Heart right ventricle (tissue), 16 donors: ENCODE data around the gene GPAT3. TPM values are rescaled to one million over a fixed set of nuclear protein-coding genes. Genes with fewer than 3 reads are reported as not detected.

Source experiments
- ATAC-seq, 8 donors: fragments of 200-7000 bp; cut with Tn5 transposase; one replicate each; pipeline ENCODE4 v1.9.1; 2020; ENCODE audit warnings: mild to moderate bottlenecking in 8 of 8, moderate library complexity in 8 of 8, moderate number of reproducible peaks in 1 of 8
- DNase-seq, 2 donors: peaks; one replicate each; pipeline ENCODE4 v3.0.0-alpha.2; 2020
- H3K27ac ChIP-seq, 10 donors: fragments of 200-600 bp; sonication (generic) in 2 of 10; one replicate each; pipeline versions ENCODE4 v1.5.0 to v1.8.0; 2020 to 2022; ENCODE audit warnings: mild to moderate bottlenecking in 3 of 10
- H3K27me3 ChIP-seq, 7 donors: fragments of 200-600 bp; one replicate each; pipeline ENCODE4 v1.8.0; 2021 to 2022; ENCODE audit warnings: mild to moderate bottlenecking in 2 of 7
- H3K36me3 ChIP-seq, 9 donors: fragments of 200-600 bp; sonication (generic) in 1 of 9; one replicate each; pipeline versions ENCODE4 v1.5.0 to v1.8.0; 2020 to 2022; ENCODE audit warnings: mild to moderate bottlenecking in 2 of 9
- H3K4me1 ChIP-seq, 9 donors: fragments of 200-600 bp; sonication (generic) in 1 of 9; one replicate each; pipeline versions ENCODE4 v1.5.0 to v1.8.0; 2020 to 2022; ENCODE audit warnings: mild to moderate bottlenecking in 4 of 9
- H3K4me3 ChIP-seq, 10 donors: fragments of 200-600 bp; sonication (generic) in 2 of 10; one replicate each; pipeline versions ENCODE4 v1.5.0 to v1.8.0; 2020 to 2022; ENCODE audit warnings: mild to moderate bottlenecking in 7 of 10, moderate library complexity in 2 of 10
- H3K9me3 ChIP-seq, 11 donors: fragments of 200-600 bp in 10 of 11; sonication (generic) in 2 of 11; one replicate each; pipeline versions ENCODE4 v1.5.0 to v1.8.0; 2013 to 2022; ENCODE audit warnings: mild to moderate bottlenecking in 2 of 11, control low read depth in 1 of 11, moderate library complexity in 1 of 11
- WGBS, 2 donors: extraction: QIAGEN DNeasy Blood & Tissue Kit; methylation state at CpG; one replicate each; pipeline ENCODE4 v1.1.7; 2013; ENCODE audit warnings: inconsistent platforms in 1 of 2; 5-methylcytosine and 5-hydroxymethylcytosine counted together
- intact Hi-C, 10 donors: fragments of 100-400 bp; cut with DNase I; formaldehyde crosslinking; loops; one replicate each; pipeline versions ENCODE4 v1.11.1 to v1.14.2; 2022
- polyA plus RNA-seq, 2 donors: library from polyadenylated mRNA; stranded (reverse); fragments of 200-250 nt; gene quantifications; one replicate each; pipeline ENCODE4 v1.2.3, GENCODE V29; 2013
- total RNA-seq, 10 donors: library from RNA; stranded (reverse); fragmentation: NEBNext Ultra II Directional in 3 of 10; extraction: Animal tissue kit (Norgen Biotek cat#: 25700) in 3 of 10; gene quantifications; one replicate each; pipeline versions ENCODE4 v1.2.1 to v1.2.4, GENCODE V29; 2021 to 2023
- TF ChIP-seq, protein P1 (sequence below), 9 donors: fragments of 200-600 bp; sonication (generic) in 2 of 9; IDR thresholded peaks; one replicate each; pipeline versions ENCODE4 v1.5.0 to v1.8.0; 2021 to 2022; ENCODE audit warnings: antibody characterized with exemption in 9 of 9, mild to moderate bottlenecking in 5 of 9, moderate library complexity in 1 of 9
- donor health status: Arrhythmogenic right ventricular cardiomyopathy.
- donor health status: ischemic (EF 13 %, LVEDD 7.1; RV severe dilation, severe dysfunction).
- donor health status: healthy with polysubstance abuse.
- donor health status: DM: no; HTN: yes; CAD: no.
- donor health status: DM: no; HTN: no; CAD: no.
- donor health status: ischemic (EF 25% LVEDD 6.9; RV normal size, moderate dysfunction).
- donor health status: ischemic (EF 25% LVEDD 5.7; RV mildly dilated, moderate dysfunction).
- donor health status: healthy.
- donor health status: DM: yes; HTN: yes; CAD: no.
- donor health status: Ischemic cardiomyopathy.
- donor health status: ischemic (EF 35%, LVEDD 5.7; RV mildly dilated, moderate dysfunction).
- donor health status: nonischemic (EF 11% LVEDD 7.7; RV severe dilation, severe dysfunction).
- donor health status: DM: yes; HTN: yes; CAD: no.
- donor health status: PGD.
- donor health status: ischemic (EF 29% LVEDD 5.4; RV normal size, mild dysfunction).
- donor health status: nonischemic (EF 23%, LVEDD 6.1; RV moderate dilation, normal function).

Gene GPAT3
- total and polyA plus RNA-seq, 12 donors = 22.2 to 82.6 (median 48.8) TPM

GRCh38 chr4:83558680-83559079 lies 22.8 kb downstream of the GPAT3 start:
- intact Hi-C loops = no loop called here
- Histone ChIP-seq H3K27me3 (no peaks in the 10 kb centered on the region), H3K9me3 (no peaks in the 10 kb centered on the region), H3K27ac (peak overlapping the region in 1 of 10 donors; percentile 70), H3K4me1 (peaks cover 0 to 54% (median 25%) of the 10 kb centered on the region in 9 donors), H3K4me3 (no peak overlapping the region), H3K36me3 (no peaks in the 10 kb centered on the region)
- WGBS, 2 donors = 77 to 92% methylated on average over 1 of the region's 1 CpG
- ATAC-seq = no peak
- no peak for DNase-seq
- TF ChIP-seq, protein P1, sequence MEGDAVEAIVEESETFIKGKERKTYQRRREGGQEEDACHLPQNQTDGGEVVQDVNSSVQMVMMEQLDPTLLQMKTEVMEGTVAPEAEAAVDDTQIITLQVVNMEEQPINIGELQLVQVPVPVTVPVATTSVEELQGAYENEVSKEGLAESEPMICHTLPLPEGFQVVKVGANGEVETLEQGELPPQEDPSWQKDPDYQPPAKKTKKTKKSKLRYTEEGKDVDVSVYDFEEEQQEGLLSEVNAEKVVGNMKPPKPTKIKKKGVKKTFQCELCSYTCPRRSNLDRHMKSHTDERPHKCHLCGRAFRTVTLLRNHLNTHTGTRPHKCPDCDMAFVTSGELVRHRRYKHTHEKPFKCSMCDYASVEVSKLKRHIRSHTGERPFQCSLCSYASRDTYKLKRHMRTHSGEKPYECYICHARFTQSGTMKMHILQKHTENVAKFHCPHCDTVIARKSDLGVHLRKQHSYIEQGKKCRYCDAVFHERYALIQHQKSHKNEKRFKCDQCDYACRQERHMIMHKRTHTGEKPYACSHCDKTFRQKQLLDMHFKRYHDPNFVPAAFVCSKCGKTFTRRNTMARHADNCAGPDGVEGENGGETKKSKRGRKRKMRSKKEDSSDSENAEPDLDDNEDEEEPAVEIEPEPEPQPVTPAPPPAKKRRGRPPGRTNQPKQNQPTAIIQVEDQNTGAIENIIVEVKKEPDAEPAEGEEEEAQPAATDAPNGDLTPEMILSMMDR (IDR thresholded peaks at IDR 0.05) = no peak

DNA sequence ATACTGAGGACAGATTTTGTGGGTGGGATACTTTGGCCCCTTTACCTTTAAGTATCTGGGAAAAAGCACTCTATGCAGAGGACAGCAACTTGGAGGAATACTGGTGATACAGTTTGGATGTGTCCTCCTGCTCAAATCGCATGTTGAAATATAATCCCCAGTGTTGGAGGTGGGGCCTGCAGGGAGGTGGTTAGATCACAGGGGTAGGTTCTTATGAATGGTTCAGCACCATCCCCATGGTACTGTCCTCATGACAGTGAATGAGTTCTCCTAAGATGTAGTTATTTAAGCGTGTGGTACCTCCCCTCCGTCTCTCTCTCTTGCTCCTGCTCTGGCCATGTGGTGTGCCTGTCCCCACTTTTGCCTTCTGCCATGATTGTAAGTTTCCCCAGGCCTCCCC lies 24.6 kb downstream of the GPAT3 start:
- DNase-seq (no peak), ATAC-seq (peak in 2 of 8 donors; percentile 12 to 46)
- intact Hi-C loops = no loop called here
- peak overlapping the region in 1 of 10 donors; percentile 43 for H3K27ac ChIP-seq
- H3K4me3 ChIP-seq = no peak overlapping the region
- no peaks in the 10 kb centered on the region for H3K27me3 ChIP-seq
- peaks cover 0 to 9% (median 0%) of the 10 kb centered on the region in 9 donors for H3K36me3 ChIP-seq
- H3K9me3 ChIP-seq = no peaks in the 10 kb centered on the region
- H3K4me1 ChIP-seq = peaks cover 0 to 54% (median 14%) of the 10 kb centered on the region in 9 donors
- TF ChIP-seq, protein P1 (IDR thresholded peaks at IDR 0.05) = no peak
- 71 to 75% methylated on average over 3 of the region's 3 CpGs for WGBS, 2 donors

DNA sequence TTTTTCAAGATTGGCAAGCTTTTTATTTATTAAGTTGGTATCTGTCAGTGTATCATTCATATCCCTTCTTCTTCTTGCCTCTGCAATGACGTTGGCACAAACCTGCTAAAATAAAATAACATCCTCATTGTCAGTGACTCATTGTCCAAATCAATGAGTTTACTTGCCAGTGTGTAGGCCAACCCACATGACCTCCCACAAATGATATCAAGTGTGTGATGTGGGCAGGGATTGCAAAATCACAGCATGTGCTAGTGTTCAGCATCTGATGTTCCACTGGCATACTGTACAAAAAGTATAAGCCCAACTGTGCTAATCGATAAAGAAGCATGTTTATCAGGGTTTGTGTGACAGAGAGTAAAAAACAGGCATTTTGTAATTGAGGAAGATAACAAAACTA lies 25.5 kb downstream of the GPAT3 start:
- Histone ChIP-seq H3K27ac (peak overlapping the region in 2 of 10 donors; percentile 23 to 55), H3K4me1 (peaks cover 0 to 46% (median 13%) of the 10 kb centered on the region in 9 donors), H3K9me3 (no peaks in the 10 kb centered on the region), H3K4me3 (no peak overlapping the region), H3K27me3 (no peaks in the 10 kb centered on the region), H3K36me3 (peaks cover 0 to 9% (median 0%) of the 10 kb centered on the region in 9 donors)
- ATAC-seq (peak in 6 of 8 donors; percentile 36 to 96 (median 81)), DNase-seq (no peak)
- WGBS, 2 donors = 40 to 42% methylated on average over 2 of the region's 2 CpGs
- TF ChIP-seq, protein P1 (IDR thresholded peaks at IDR 0.05) = no peak
- intact Hi-C loops = no loop called here

DNA sequence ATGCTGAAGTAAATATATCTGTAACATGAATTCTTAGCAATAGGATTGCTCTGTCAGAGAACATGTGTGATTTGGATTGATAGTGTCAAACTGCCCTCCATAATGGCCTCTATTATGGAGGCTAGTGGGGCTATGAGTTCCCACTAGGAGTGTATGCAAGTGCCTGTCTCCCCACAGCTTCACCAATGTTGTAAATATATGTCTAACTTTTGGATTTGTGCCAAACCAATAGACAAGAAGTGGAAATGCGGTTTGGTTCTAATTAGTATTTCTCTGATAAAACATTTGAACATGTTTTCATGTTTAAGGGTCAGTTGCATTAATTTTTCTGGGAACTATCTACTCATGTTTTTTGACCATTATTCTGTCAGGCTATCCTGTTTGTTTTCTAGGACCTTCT lies 28.1 kb downstream of the GPAT3 start:
- DNase-seq (no peak), ATAC-seq (no peak)
- WGBS, 2 donors = 75 to 83% methylated on average over 1 of the region's 1 CpG

More for the DNA sequence above, 28.1 kb downstream of the GPAT3 start:
- H3K9me3 ChIP-seq = no peaks in the 10 kb centered on the region
- no peak overlapping the region for H3K27ac ChIP-seq
- intact Hi-C loops = no loop called here
- H3K27me3 ChIP-seq = no peaks in the 10 kb centered on the region
- H3K4me3 ChIP-seq = no peak overlapping the region
- peaks cover 0 to 38% (median 15%) of the 10 kb centered on the region in 9 donors for H3K4me1 ChIP-seq
- peaks cover 0 to 9% (median 0%) of the 10 kb centered on the region in 9 donors for H3K36me3 ChIP-seq
- TF ChIP-seq, protein P1 (IDR thresholded peaks at IDR 0.05) = no peak
